Gastrocnemius medialis (tissue), 4 donors: Measurements from ENCODE around the gene PSMD5. TPM values are rescaled to one million over a fixed set of nuclear protein-coding genes. Genes with fewer than 3 reads are reported as not detected.

Source experiments
- ATAC-seq, 2 donors: fragments of 150-250 bp; one replicate each; pipeline ENCODE4 v1.9.1; 2016
- DNase-seq, 2 donors: peaks; one replicate each; pipeline ENCODE4 v3.0.0-alpha.2; 2019
- H3K27ac ChIP-seq, 4 donors: fragments of 200-600 bp; sonication (generic); 1 replicate in 1 of 4; 2 replicates in 3 of 4; pipeline ENCODE4 v1.5.1; 2016 to 2018; ENCODE audit warnings: mild to moderate bottlenecking in 2 of 4, moderate library complexity in 1 of 4
- H3K27me3 ChIP-seq, 3 donors: fragments of 200-600 bp; sonication (generic) in 2 of 3; 1 replicate in 1 of 3; 2 replicates in 2 of 3; pipeline versions ENCODE4 v1.5.1 to v1.6.0; 2016 to 2019; ENCODE audit warnings: mild to moderate bottlenecking in 1 of 3, moderate library complexity in 1 of 3
- H3K36me3 ChIP-seq, 2 donors: fragments of 200-600 bp; sonication (generic) in 1 of 2; one replicate each; pipeline ENCODE4 v1.5.1; 2017 to 2018
- H3K4me1 ChIP-seq, 2 donors: fragments of 200-600 bp; sonication (generic) in 1 of 2; one replicate each; pipeline ENCODE4 v1.5.1; 2016 to 2017; ENCODE audit warnings: mild to moderate bottlenecking in 2 of 2
- H3K4me3 ChIP-seq, 4 donors: fragments of 200-600 bp; sonication (generic) in 3 of 4; 1 replicate in 1 of 4; 2 replicates in 3 of 4; pipeline ENCODE4 v1.5.1; 2016 to 2019; ENCODE audit warnings: mild to moderate bottlenecking in 2 of 4
- H3K9me3 ChIP-seq, 3 donors: fragments of 200-600 bp; sonication (generic) in 2 of 3; 1 replicate in 1 of 3; 2 replicates in 2 of 3; pipeline ENCODE4 v1.5.1; 2016 to 2019
- POLR2A ChIP-seq, 2 donors: fragments of 450-650 bp; IDR thresholded peaks; one replicate each; pipeline ENCODE4 v1.6.1; 2017; ENCODE audit warnings: antibody characterized with exemption in 2 of 2, mild to moderate bottlenecking in 2 of 2, moderate library complexity in 2 of 2
- in situ Hi-C, 4 donors: fragments of 200-750 bp; cut with MboI; loops; one replicate each; pipeline versions ENCODE4 v1.15.0 to v1.8.0; 2017; ENCODE audit warnings: low sequenced_read_pairs in 4 of 4
- intact Hi-C: fragments of 100-400 bp; cut with DNase I; formaldehyde crosslinking; loops from one replicate; pipeline ENCODE4 v1.15.1; 2023; ENCODE audit warnings: low total_unique reads
- total RNA-seq, 4 donors: library from RNA; depleted of rRNA; stranded (reverse); fragments of >200 nt; gene quantifications; one replicate each; pipeline versions ENCODE4 v1.1.0 to v1.2.3, GENCODE V29; 2016
- TF ChIP-seq, protein P1 (sequence below), 5 experiments: fragments of 450-650 bp in 3 of 5; fragments of 200-600 bp in 2 of 5; sonication (generic) in 2 of 5; IDR thresholded peaks in 4 of 5; conservative IDR thresholded peaks in 1 of 5; 1 replicate in 4 of 5; 2 replicates in 1 of 5; pipeline ENCODE4 v1.5.1; 2016 to 2019; ENCODE audit warnings: antibody characterized with exemption in 5 of 5, mild to moderate bottlenecking in 3 of 5, moderate library complexity in 3 of 5

PSMD5 gene
- 10 to 100 TPM in 3 of 4 donors, 1 to 10 TPM in 1; 9.3 to 35.3 (median 12.6) TPM for total RNA-seq

DNA sequence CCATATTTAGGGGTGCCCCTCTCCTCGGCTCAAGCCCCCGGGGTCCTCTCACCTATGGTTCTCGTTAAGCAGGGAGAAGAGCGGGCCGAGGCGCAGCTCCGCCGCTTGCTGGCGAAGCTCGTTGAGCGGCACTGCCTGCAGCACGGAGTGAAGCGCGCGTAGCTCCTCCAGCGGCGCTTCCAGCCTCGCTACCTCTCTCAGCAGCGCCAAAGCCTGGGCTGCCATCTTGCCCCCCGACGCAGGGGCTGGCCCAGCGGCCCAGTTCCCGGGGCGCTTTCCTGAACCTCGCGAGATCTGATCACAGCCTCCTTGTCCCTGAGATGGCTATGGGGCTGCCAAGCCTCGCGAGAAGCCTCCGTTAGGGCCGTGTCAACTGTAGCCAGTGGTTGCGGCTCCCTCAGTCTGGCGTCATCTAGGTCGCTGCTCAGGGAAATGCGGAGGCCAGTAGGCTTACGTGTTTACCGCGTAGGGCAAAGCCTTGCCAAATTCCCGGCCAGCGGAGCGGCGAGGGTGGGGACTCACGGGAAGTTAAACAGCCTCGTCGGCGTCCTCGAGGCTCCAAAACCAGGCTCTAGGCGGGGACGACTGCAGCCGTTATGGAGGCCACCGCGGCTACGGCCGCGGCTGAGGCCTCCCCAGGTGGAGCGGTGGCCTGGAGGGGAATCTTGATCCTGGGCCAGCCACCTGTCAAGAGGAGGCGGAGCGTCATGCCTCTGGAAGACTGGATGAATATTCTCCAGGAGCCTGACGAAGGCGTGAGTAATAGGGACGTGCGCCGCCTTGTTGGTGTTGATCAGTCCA lies at the start of gene PSMD5:
Gene PSMD5, minus strand, starts transcription at position 238 of the 801 bp plus-strand sequence. Its CDS starts 13 bp downstream, at position 225.
- H3K27me3 ChIP-seq = no peaks in the 10 kb centered on the region
- intact Hi-C loops (loop anchor here (1.0 to 10.0 kb wide), 3 partner anchors 26 to 258 kb away; partner anchors contain the start of genes CDK5RAP2 and FBXW2), in situ Hi-C loops (no loop called here)
- DNase-seq (peak; percentile 97 to 99), ATAC-seq (peak; percentile 98 to 99)
- peak within 1 kb of the TSS; percentile 79 to 91 (median 81) for H3K4me3 ChIP-seq
- peak within 1 kb of the TSS; percentile 90 to 96 (median 91) for H3K27ac ChIP-seq
- H3K36me3 ChIP-seq = no peaks in the 10 kb centered on the region
- no peaks in the 10 kb centered on the region for H3K9me3 ChIP-seq
- peaks cover 16 to 21% of the 10 kb centered on the region in 2 donors for H3K4me1 ChIP-seq
- TF ChIP-seq, protein P1, sequence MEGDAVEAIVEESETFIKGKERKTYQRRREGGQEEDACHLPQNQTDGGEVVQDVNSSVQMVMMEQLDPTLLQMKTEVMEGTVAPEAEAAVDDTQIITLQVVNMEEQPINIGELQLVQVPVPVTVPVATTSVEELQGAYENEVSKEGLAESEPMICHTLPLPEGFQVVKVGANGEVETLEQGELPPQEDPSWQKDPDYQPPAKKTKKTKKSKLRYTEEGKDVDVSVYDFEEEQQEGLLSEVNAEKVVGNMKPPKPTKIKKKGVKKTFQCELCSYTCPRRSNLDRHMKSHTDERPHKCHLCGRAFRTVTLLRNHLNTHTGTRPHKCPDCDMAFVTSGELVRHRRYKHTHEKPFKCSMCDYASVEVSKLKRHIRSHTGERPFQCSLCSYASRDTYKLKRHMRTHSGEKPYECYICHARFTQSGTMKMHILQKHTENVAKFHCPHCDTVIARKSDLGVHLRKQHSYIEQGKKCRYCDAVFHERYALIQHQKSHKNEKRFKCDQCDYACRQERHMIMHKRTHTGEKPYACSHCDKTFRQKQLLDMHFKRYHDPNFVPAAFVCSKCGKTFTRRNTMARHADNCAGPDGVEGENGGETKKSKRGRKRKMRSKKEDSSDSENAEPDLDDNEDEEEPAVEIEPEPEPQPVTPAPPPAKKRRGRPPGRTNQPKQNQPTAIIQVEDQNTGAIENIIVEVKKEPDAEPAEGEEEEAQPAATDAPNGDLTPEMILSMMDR (IDR thresholded peaks at IDR 0.05 in 4 of 5, conservative IDR thresholded peaks at IDR 0.05 in 1 of 5) = no peak
- peak; percentile 69 to 80 for TF ChIP-seq POLR2A (IDR thresholded peaks at IDR 0.05)

DNA sequence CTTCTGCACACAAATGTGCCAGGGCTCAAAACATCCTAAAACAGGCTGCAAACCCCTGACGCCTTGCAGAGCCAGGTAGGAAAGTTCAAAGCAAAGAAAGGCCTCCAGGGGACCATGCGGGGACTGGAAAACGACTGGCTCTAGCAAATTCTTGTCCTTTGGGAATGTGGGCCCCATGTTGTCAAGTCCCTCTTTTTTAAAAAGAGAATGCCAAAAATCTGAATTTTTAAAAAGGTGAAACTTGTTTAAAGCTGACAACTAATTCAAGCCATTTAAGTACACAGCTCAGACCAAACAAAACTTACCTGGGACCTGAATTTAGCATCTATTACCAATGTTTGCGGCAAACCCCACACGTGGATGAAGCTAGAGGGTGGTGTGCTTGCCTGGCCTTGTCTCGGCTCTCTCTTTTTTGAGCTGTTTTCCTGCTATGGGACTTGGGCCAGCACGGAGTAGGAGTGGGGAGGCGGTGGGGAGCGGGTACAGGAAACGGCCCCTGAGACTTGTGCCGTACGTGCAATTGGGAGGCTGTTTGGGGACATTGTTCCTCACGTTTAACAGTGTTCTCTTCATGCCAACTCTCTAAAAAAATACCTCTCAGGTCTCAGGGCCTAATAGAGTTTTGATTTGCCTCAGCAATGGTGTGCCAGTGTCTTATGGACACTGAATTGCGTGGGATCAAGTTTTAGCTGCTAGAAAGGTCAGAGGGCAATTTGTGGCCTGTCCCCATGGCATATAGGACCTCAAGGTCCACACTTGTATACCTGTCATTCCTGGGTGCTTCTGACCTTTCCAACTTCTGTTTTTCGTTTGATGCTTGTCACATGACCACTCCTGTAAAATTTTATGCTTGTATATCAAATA lies 49.4 kb upstream of the PSMD5 start:
- Histone ChIP-seq H3K9me3 (no peaks in the 10 kb centered on the region), H3K27ac (no peak overlapping the region), H3K4me3 (no peak overlapping the region), H3K36me3 (no peaks in the 10 kb centered on the region), H3K27me3 (no peaks in the 10 kb centered on the region), H3K4me1 (peaks cover 3 to 7% of the 10 kb centered on the region in 2 donors)
- DNase-seq (no peak), ATAC-seq (no peak)
- in situ Hi-C loops (no loop called here), intact Hi-C loops (no loop called here)
- no peak for TF ChIP-seq POLR2A (IDR thresholded peaks at IDR 0.05)
- TF ChIP-seq, protein P1 (IDR thresholded peaks at IDR 0.05 in 4 of 5, conservative IDR thresholded peaks at IDR 0.05 in 1 of 5) = no peak

DNA sequence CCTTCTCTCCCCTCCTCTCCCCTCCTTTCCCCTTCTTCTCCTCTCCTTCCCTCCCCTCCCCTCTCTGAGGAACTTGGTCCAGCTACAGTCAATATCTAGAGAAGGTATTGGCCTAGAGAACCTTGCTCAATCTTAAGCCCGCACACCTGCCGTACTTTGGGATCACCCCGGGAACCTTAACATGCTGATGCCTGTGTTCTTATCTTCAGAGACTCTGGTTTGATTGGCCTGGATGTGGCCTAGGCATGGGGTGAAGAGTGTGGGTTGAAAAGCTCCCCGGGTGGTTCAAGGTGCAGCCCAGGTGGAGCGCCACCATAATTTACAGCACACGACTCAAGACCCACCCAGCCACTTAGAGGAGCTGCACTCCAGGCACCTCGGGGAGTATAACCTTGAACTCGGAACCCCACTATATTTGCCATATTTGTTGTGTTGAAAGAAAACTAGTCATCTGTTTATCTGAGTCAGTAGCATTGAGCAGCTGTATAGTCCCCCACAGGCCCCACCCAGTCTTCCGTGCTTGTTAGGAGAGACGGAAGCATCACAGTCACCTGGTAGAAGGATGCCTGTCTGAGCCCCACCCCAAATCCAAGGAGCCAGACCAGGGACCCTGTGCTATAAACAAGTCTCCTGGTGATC lies 48.6 kb upstream of the PSMD5 start:
- TF ChIP-seq POLR2A (IDR thresholded peaks at IDR 0.05) = no peak
- TF ChIP-seq, protein P1 (IDR thresholded peaks at IDR 0.05 in 4 of 5, conservative IDR thresholded peaks at IDR 0.05 in 1 of 5) = no peak
- peaks cover 0 to 5% of the 10 kb centered on the region in 2 donors for H3K4me1 ChIP-seq
- H3K27ac ChIP-seq = no peak overlapping the region
- in situ Hi-C loops (no loop called here), intact Hi-C loops (no loop called here)
- H3K4me3 ChIP-seq = no peak overlapping the region
- no peaks in the 10 kb centered on the region for H3K9me3 ChIP-seq
- H3K36me3 ChIP-seq = no peaks in the 10 kb centered on the region
- ATAC-seq = no peak
- H3K27me3 ChIP-seq = no peaks in the 10 kb centered on the region
- no peak for DNase-seq

DNA sequence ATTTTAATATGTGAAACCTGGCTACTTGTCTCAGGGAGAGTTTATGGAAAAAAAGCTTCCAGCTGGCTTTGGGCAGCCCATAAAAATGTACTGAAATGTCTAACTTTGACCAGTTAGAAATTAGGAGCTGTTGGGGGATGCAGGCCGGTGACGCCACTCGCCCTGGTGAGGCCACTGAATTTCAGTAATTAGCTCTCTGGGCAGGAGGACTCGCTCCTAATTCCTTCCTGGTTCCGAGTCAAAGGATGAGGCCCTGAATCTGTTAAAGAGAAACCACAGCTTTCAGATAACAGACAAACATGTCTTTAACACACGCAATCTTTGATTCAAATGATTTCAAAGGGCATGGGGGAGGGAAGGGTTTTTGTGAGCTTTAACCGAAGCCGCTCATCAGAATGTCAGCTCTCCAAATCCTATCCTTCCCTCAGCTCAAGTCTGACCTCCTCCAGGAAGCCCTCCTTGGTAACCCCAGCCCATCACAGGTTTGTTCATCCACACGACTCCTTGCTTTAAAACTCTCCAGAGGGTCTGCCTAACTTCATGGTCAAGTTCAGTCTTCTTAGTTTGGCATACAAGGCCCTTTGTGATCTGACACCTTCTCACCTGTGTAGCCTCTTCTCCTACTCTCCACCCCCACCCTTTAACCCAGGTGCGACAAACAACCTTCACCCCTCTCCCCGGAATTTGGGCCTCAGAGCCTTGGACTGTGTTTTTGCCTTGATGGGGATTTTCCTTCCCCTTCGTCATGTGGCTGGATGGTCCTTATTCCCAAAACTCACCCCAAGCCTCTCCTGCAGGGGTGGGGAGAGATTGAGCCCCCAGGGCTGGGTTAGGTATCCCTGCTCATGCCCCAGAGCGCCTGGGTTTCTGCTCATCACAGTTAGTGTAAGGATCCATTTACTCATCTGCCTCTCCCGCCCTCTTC lies 47.9 kb upstream of the PSMD5 start:
- Histone ChIP-seq H3K36me3 (no peaks in the 10 kb centered on the region), H3K4me3 (no peak overlapping the region), H3K27me3 (no peaks in the 10 kb centered on the region), H3K27ac (peak overlapping the region in 3 of 4 donors; percentile 7 to 40 (median 8)), H3K4me1 (peaks cover 0 to 5% of the 10 kb centered on the region in 2 donors), H3K9me3 (no peaks in the 10 kb centered on the region)
- in situ Hi-C loops (no loop called here), intact Hi-C loops (no loop called here)
- no peak for ATAC-seq
- TF ChIP-seq, protein P1 (IDR thresholded peaks at IDR 0.05 in 4 of 5, conservative IDR thresholded peaks at IDR 0.05 in 1 of 5) = no peak
- TF ChIP-seq POLR2A (IDR thresholded peaks at IDR 0.05) = no peak
- DNase-seq = no peak
